DMS79 (cell line): ENCODE measurements around the gene IL12A.

Experiments
- DNase-seq: peaks from one replicate; lab custom pipeline; 2025; lab: John Stamatoyannopoulos, UW

The IL12A gene

GRCh38 chr3:159988617-159989271, at the start of gene IL12A:
Gene IL12A, plus strand, starts transcription at chr3:159988835.
- peak; percentile 26 for DNase-seq

- DNase-seq: no peak
Observed at GRCh38 chr3:159941038-159942000, 47.3 kb upstream of the IL12A start.

GRCh38 chr3:159944781-159945180, 43.9 kb upstream of the IL12A start:
- DNase-seq: no peak

- no peak for DNase-seq
Observed at GRCh38 chr3:159945930-159946329, 42.7 kb upstream of the IL12A start.

GRCh38 chr3:159947220-159947619, 41.4 kb upstream of the IL12A start:
- DNase-seq: no peak

GRCh38 chr3:159948429-159949144, 40.0 kb upstream of the IL12A start:
- DNase-seq: no peak

- no peak for DNase-seq
Observed at GRCh38 chr3:159950156-159950898, 38.3 kb upstream of the IL12A start.

GRCh38 chr3:159951540-159951939, 37.1 kb upstream of the IL12A start:
- no peak for DNase-seq

- no peak for DNase-seq
Observed at GRCh38 chr3:159953325-159954085, 35.1 kb upstream of the IL12A start.

- DNase-seq: no peak
Observed at GRCh38 chr3:159960188-159961148, 28.2 kb upstream of the IL12A start.

GRCh38 chr3:159964166-159964973, 24.3 kb upstream of the IL12A start:
- DNase-seq: no peak

GRCh38 chr3:159971311-159971710, 17.3 kb upstream of the IL12A start:
- no peak for DNase-seq

- no peak for DNase-seq
Observed at GRCh38 chr3:159977295-159977694, 11.3 kb upstream of the IL12A start.

- DNase-seq: no peak
Observed at GRCh38 chr3:159978353-159978752, 10.3 kb upstream of the IL12A start.

GRCh38 chr3:159978918-159979703, 9.5 kb upstream of the IL12A start:
- DNase-seq: no peak

- DNase-seq: no peak
Observed at GRCh38 chr3:159982442-159982974, 6.1 kb upstream of the IL12A start.

- no peak for DNase-seq
Observed at GRCh38 chr3:159987291-159987711, 1.3 kb upstream of the IL12A start.
